Stomach (tissue), 4 donors: ENCODE data around the gene EPHB4.

Source experiments
- EP300 ChIP-seq: sonication (generic); formaldehyde crosslinking; IDR thresholded peaks from one replicate; pipeline ENCODE4 v1.6.1; 2017; ENCODE audit warnings: antibody characterized with exemption
- POLR2A ChIP-seq, 4 donors: fragments of 450-650 bp; IDR thresholded peaks; one replicate each; pipeline ENCODE4 v1.6.1; 2016; ENCODE audit warnings: antibody characterized with exemption in 4 of 4, control low read depth in 2 of 4, mild to moderate bottlenecking in 1 of 4, moderate library complexity in 1 of 4
- POLR2AphosphoS5 ChIP-seq, 3 donors: sonication (generic); formaldehyde crosslinking; IDR thresholded peaks; one replicate each; pipeline ENCODE4 v1.6.1; 2016; ENCODE audit warnings: antibody characterized with exemption in 3 of 3
- TF ChIP-seq, protein P1 (sequence below), 7 experiments: fragments of 450-650 bp in 4 of 7; fragments of 200-600 bp in 3 of 7; sonication (generic) in 3 of 7; IDR thresholded peaks; one replicate each; pipeline ENCODE4 v1.5.1; 2016 to 2019; ENCODE audit warnings: antibody characterized with exemption in 7 of 7, control low read depth in 2 of 7, mild to moderate bottlenecking in 1 of 7

- TF ChIP-seq, protein P1, sequence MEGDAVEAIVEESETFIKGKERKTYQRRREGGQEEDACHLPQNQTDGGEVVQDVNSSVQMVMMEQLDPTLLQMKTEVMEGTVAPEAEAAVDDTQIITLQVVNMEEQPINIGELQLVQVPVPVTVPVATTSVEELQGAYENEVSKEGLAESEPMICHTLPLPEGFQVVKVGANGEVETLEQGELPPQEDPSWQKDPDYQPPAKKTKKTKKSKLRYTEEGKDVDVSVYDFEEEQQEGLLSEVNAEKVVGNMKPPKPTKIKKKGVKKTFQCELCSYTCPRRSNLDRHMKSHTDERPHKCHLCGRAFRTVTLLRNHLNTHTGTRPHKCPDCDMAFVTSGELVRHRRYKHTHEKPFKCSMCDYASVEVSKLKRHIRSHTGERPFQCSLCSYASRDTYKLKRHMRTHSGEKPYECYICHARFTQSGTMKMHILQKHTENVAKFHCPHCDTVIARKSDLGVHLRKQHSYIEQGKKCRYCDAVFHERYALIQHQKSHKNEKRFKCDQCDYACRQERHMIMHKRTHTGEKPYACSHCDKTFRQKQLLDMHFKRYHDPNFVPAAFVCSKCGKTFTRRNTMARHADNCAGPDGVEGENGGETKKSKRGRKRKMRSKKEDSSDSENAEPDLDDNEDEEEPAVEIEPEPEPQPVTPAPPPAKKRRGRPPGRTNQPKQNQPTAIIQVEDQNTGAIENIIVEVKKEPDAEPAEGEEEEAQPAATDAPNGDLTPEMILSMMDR (IDR thresholded peaks at IDR 0.05) = no peak
- TF ChIP-seq EP300 (no peak), POLR2AphosphoS5 (IDR thresholded peaks at IDR 0.05) (no peak), POLR2A (IDR thresholded peaks at IDR 0.05) (no peak)
Observed at GRCh38 chr7:100865938-100866728, 38.8 kb upstream of the EPHB4 start.
